Measurements from ENCODE around the gene OR7A10.

The OR7A10 gene

DNA sequence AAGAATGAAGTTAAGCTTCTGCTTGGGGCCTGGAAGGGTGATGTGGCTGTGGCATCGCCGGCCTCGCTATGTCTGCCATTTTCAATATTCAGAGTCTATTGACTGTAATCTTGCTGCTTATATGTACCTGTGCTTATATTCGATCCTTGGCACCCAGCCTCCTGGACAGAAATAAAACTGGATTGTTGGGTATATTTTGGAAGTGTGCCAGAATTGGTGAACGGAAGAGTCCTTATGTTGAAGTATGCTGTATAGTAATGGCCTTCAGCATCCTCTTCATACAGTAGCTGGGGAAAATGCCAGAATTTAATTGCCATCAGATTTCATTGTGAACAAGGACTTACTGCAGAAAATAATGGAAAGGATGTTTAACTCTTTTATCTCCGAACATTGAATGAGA, 56.5 kb downstream of the OR7A10 start:
- peak; percentile 62 for DNase-seq
